RWPE2 (cell line): Measurements from ENCODE around the gene VAPA.
A peak's percentile ranks its signal among the peaks of the same experiment; 100 is the strongest.

ENCODE experiments used
- ATAC-seq: fragments of 200-7000 bp; cut with Tn5 transposase; 3 replicates; pipeline ENCODE4 v1.9.1; 2021; ENCODE audit warnings: low read depth
- DNase-seq: peaks from one replicate; pipeline ENCODE4 v3.0.0-alpha.2; 2020; ENCODE audit warnings: low spot score
- H3K27ac ChIP-seq: fragments of 450-650 bp; 2 replicates; pipeline ENCODE4 v1.5.1; 2017; ENCODE audit warnings: mild to moderate bottlenecking; ENCODE audit not compliant: poor library complexity, severe bottlenecking
- H3K27me3 ChIP-seq: fragments of 250-450 bp; sonication (Bioruptor Pico); 2 replicates; pipeline ENCODE4 v1.5.1; 2021; ENCODE audit warnings: mild to moderate bottlenecking, moderate library complexity; ENCODE audit not compliant: insufficient read depth, poor library complexity, severe bottlenecking
- H3K36me3 ChIP-seq: fragments of 250-450 bp; sonication (Bioruptor Pico); 2 replicates; pipeline ENCODE4 v1.5.1; 2020; ENCODE audit warnings: low read depth, mild to moderate bottlenecking, moderate library complexity
- H3K4me1 ChIP-seq: fragments of 250-450 bp; sonication (Bioruptor Pico); 2 replicates; pipeline ENCODE4 v1.5.1; 2021; ENCODE audit warnings: mild to moderate bottlenecking, moderate library complexity; ENCODE audit not compliant: insufficient read depth, poor library complexity, severe bottlenecking
- H3K4me3 ChIP-seq: fragments of 250-450 bp; sonication (Bioruptor Pico); 2 replicates; pipeline ENCODE4 v1.5.1; 2021; ENCODE audit warnings: mild to moderate bottlenecking, moderate library complexity; ENCODE audit not compliant: severe bottlenecking
- H3K9me3 ChIP-seq: fragments of 250-450 bp; sonication (Bioruptor Pico); 2 replicates; pipeline ENCODE4 v1.5.1; 2021; ENCODE audit warnings: mild to moderate bottlenecking, moderate library complexity; ENCODE audit not compliant: severe bottlenecking
- CTCF ChIP-seq: fragments of 450-650 bp; IDR thresholded peaks from one replicate; pipeline ENCODE4 v1.5.1; 2017; ENCODE audit warnings: mild to moderate bottlenecking, moderate library complexity; ENCODE audit not compliant: poor library complexity, severe bottlenecking

VAPA gene

GRCh38 chr18:9924371-9924943 is 10.6 kb downstream of the VAPA start:
- DNase-seq (no peak), ATAC-seq (no peak)
- TF ChIP-seq CTCF = no peak
- peaks cover 17% of the 10 kb centered on the region for H3K36me3 ChIP-seq
- H3K9me3 ChIP-seq = no peaks in the 10 kb centered on the region
- no peaks in the 10 kb centered on the region for H3K27me3 ChIP-seq
- no peak overlapping the region for H3K27ac ChIP-seq
- H3K4me1 ChIP-seq = peaks cover 79% of the 10 kb centered on the region
- H3K4me3 ChIP-seq = no peak overlapping the region

- DNase-seq (no peak), ATAC-seq (no peak)
- peaks cover 17% of the 10 kb centered on the region for H3K36me3 ChIP-seq
- H3K4me1 ChIP-seq = peaks cover 88% of the 10 kb centered on the region
- no peak overlapping the region for H3K27ac ChIP-seq
- H3K27me3 ChIP-seq = no peaks in the 10 kb centered on the region
- no peaks in the 10 kb centered on the region for H3K9me3 ChIP-seq
- H3K4me3 ChIP-seq = no peak overlapping the region
- no peak for TF ChIP-seq CTCF
Measured at GRCh38 chr18:9925369-9925768, 11.6 kb downstream of the VAPA start.

GRCh38 chr18:9925795-9926194 is 12.0 kb downstream of the VAPA start:
- Histone ChIP-seq H3K27me3 (no peaks in the 10 kb centered on the region), H3K4me3 (no peak overlapping the region), H3K9me3 (no peaks in the 10 kb centered on the region), H3K4me1 (peaks cover 89% of the 10 kb centered on the region), H3K36me3 (peaks cover 17% of the 10 kb centered on the region), H3K27ac (no peak overlapping the region)
- no peak for DNase-seq
- no peak for ATAC-seq
- no peak for TF ChIP-seq CTCF

GRCh38 chr18:9926223-9926894 is 12.5 kb downstream of the VAPA start:
- TF ChIP-seq CTCF = no peak
- Histone ChIP-seq H3K4me1 (peaks cover 89% of the 10 kb centered on the region), H3K27me3 (no peaks in the 10 kb centered on the region), H3K4me3 (no peak overlapping the region), H3K9me3 (no peaks in the 10 kb centered on the region), H3K27ac (peak overlapping the region; percentile 54), H3K36me3 (peaks cover 19% of the 10 kb centered on the region)
- DNase-seq (no peak), ATAC-seq (no peak)

- no peak for ATAC-seq
Measured at GRCh38 chr18:9926977-9927376, 13.2 kb downstream of the VAPA start.

More at GRCh38 chr18:9926977-9927376, 13.2 kb downstream of the VAPA start:
- no peaks in the 10 kb centered on the region for H3K9me3 ChIP-seq
- no peak for DNase-seq
- peaks cover 19% of the 10 kb centered on the region for H3K36me3 ChIP-seq
- peaks cover 95% of the 10 kb centered on the region for H3K4me1 ChIP-seq
- H3K27me3 ChIP-seq = no peaks in the 10 kb centered on the region
- TF ChIP-seq CTCF = no peak
- H3K27ac ChIP-seq = peak overlapping the region; percentile 54
- H3K4me3 ChIP-seq = no peak overlapping the region
